Subcutaneous preadipocyte (primary cell): ENCODE data around the gene GZMH. TPM values are rescaled to one million over a fixed set of nuclear protein-coding genes. Genes with fewer than 3 reads are reported as not detected.

Experiments used
- total RNA-seq: library from RNA; depleted of rRNA; stranded (reverse); fragments of >200 nt; gene quantifications from 2 replicates; pipeline ENCODE4 v1.2.3, GENCODE V29; 2012

The GZMH gene
- not detected in 2 replicates for total RNA-seq

GRCh38 chr14:24609655-24610344 is at the start of gene GZMH:
TSS of gene GZMH (minus strand) at chr14:24609685. CDS start at chr14:24609613, 72 bp downstream.

GRCh38 chr14:24634158-24634557 is 24.7 kb upstream of the GZMH start, which contains the start of gene GZMB:
TSS of gene GZMB (minus strand) at chr14:24634190. CDS start at chr14:24634160, 30 bp downstream.

GRCh38 chr14:24576182-24576581 is 33.3 kb downstream of the GZMH start, which contains the start of gene CTSG:
TSS of gene CTSG (minus strand) at chr14:24576250. CDS start at chr14:24576223, 27 bp downstream.

Other genes starting within 250 kb of the GZMH start
- gene NFATC4, start 241.5 kb downstream of the GZMH start, total RNA-seq: 53.3 and 54.0 TPM in 2 replicates
- gene NYNRIN, start 210.7 kb downstream of the GZMH start, total RNA-seq: 3.9 and 4.8 TPM in 2 replicates
- 1.4 and 4.4 TPM in 2 replicates for gene CBLN3, start 180.0 kb downstream of the GZMH start, total RNA-seq
- gene KHNYN, start 179.7 kb downstream of the GZMH start, total RNA-seq: 36.4 and 44.2 TPM in 2 replicates
- 9.6 and 12.9 TPM in 2 replicates for gene SDR39U1, start 166.9 kb downstream of the GZMH start, total RNA-seq
- not detected in 2 replicates for gene CMA1, start 101.4 kb downstream of the GZMH start, total RNA-seq
- not detected in 2 replicates for gene CTSG, start 33.4 kb downstream of the GZMH start, total RNA-seq
- gene GZMB, start 24.5 kb upstream of the GZMH start, total RNA-seq: not detected in 2 replicates